ENCODE measurements around the gene PLA2G4D. TPM values are rescaled to one million over a fixed set of nuclear protein-coding genes. Genes with fewer than 3 reads are reported as not detected.

Gene PLA2G4D
- total RNA-seq, 2 donors from 2014 or later: 0.09 TPM; not detected in 1

DNA sequence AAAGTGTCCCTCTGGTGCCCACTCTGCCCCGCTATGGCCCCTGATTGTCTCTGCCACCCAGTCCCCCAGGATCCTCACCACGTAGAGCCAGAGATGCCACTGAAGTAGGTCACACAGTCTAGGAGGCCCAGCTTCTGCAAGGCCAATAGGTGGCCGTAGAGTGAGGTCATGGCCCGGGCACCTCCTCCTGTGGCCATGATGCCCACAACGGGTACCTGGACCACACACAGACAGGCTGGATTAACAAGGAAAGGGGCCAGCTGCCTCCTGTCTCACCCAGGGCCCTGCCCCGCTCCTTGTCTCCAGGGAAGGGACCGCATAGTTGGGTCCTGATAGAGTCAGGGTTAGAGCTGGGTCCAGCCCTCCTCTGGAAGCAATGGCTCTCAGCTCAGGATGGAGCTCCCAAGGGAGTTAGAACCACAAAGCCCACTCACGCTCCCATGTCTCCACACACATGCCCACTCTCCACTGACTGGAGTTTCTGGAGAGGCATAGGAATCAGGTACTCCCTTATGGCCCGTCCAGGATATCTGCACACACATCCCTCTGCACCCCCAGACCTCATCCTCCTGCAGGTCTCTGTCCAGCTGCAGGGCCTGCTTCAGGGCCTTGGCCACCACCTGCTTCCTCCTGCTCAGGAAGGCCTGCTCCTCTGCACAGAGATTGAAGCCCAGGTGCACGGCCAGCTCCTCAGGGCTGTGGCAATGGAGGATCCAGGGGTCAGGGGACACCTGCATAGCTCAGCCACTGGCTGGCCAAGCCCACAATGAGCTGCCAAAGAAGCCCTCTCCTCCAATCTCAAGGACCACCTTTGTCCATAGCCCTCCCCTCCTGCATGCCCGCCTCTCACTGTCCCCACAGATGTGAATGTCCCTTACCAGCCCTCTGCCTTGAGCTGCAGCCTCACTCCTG lies 13.2 kb downstream of the PLA2G4D start:
- Mint-ChIP-seq H3K9me3 (no peaks in the 10 kb centered on the region), H3K27me3 (peaks cover 3% of the 10 kb centered on the region), H3K4me1 (no peaks in the 10 kb centered on the region), H3K27ac (no peak overlapping the region), H3K4me3 (no peak overlapping the region), H3K36me3 (ENCODE audit: low read depth) (no peaks in the 10 kb centered on the region)
- no peak for ATAC-seq (replicated peaks)

DNA sequence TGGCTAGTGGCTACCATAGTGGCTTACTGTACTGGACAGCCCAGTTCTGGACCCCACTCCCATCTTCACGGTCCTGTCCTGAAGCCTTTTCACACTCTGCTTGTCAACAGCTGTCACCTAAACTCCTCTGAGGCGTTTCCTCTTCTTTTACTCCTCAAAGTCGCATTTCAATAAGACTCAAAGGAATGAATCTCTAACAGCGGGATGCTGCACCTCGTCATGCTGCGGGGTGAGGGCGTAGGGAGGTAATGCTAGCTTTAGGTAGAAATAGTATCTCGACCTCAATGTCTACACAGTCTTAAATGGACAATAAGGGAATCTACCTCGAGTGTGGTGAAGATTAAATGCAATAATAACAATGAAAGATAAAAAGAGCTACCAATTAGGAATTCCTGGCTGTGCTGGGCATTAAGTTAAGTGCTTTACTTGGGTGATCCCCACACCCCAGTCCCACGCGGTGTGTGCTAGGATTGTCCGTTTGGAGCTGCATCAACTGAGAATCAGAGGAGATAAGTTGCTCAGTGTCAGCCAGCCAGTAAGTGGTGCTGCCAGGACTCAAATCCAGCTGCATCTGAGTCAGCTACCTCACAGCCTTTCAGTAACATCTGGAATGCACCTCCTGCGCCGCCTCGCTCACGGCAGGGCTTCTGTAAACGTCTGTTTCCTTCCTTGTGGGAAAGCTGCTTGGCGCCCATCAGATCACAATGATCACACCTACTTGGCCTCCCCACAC lies 14.0 kb downstream of the PLA2G4D start:
- no peak for ATAC-seq (replicated peaks)
- H3K4me3 Mint-ChIP-seq: no peak overlapping the region
- no peaks in the 10 kb centered on the region for H3K4me1 Mint-ChIP-seq
- no peaks in the 10 kb centered on the region for H3K36me3 Mint-ChIP-seq (ENCODE audit: low read depth)
- H3K9me3 Mint-ChIP-seq: no peaks in the 10 kb centered on the region
- H3K27me3 Mint-ChIP-seq: peaks cover 3% of the 10 kb centered on the region
- no peak overlapping the region for H3K27ac Mint-ChIP-seq

- Mint-ChIP-seq H3K4me1 (no peaks in the 10 kb centered on the region), H3K27me3 (peaks cover 3% of the 10 kb centered on the region), H3K36me3 (ENCODE audit: low read depth) (no peaks in the 10 kb centered on the region), H3K9me3 (no peaks in the 10 kb centered on the region), H3K27ac (no peak overlapping the region), H3K4me3 (no peak overlapping the region)
- no peak for ATAC-seq (replicated peaks)
These were observed 14.9 kb downstream of the PLA2G4D start for GRCh38 chr15:42079401-42079908.

GRCh38 chr15:42078903-42079302 lies 15.5 kb downstream of the PLA2G4D start:
- Mint-ChIP-seq H3K9me3 (no peaks in the 10 kb centered on the region), H3K27ac (no peak overlapping the region), H3K27me3 (peaks cover 3% of the 10 kb centered on the region), H3K4me3 (no peak overlapping the region), H3K36me3 (ENCODE audit: low read depth) (no peaks in the 10 kb centered on the region), H3K4me1 (no peaks in the 10 kb centered on the region)
- no peak for ATAC-seq (replicated peaks)

DNA sequence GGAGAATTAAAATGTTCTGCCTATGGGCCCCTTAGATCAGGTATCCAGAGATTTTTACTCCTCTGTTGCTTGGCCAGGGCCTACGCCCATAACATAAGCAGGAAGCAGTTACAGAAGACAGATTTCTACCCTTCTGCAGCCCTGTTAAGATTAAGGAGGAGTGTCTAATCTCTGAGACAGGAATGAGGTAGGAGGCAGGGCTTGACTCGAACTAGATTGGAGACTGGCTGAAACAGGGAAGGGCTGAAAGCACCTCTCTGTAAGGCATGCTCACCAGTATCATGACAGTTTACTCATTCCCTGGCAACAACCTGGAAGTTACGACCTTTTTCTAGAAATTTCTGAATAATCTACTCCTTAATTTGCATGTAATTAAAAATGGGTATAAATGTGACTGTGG lies 16.7 kb downstream of the PLA2G4D start:
- H3K27me3 Mint-ChIP-seq: peaks cover 5% of the 10 kb centered on the region
- H3K36me3 Mint-ChIP-seq (ENCODE audit: low read depth): no peaks in the 10 kb centered on the region
- no peak for ATAC-seq (replicated peaks)
- H3K4me3 Mint-ChIP-seq: no peak overlapping the region
- H3K9me3 Mint-ChIP-seq: no peaks in the 10 kb centered on the region
- H3K4me1 Mint-ChIP-seq: no peaks in the 10 kb centered on the region
- no peak overlapping the region for H3K27ac Mint-ChIP-seq

DNA sequence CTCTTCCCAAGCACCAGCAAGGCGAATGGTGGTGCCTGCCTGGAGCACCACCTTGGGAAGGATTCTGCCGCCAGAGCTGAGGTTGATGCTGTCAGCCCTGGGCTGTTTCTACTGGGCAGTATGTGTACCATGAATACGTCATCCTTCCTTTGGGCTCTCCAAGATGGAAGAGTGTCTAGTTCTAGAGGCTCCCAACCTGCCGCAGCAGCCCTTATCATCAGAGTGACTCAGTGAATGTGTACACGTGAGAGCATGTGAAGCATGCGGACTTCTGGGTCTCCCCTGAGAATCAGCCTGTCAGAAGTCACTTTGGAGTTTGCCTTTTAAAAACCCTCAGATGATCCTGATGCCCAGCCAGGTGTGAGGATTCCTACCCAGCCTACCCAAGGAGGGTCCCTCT lies 20.9 kb downstream of the PLA2G4D start:
- no peak for ATAC-seq (replicated peaks)
- Mint-ChIP-seq H3K27ac (no peak overlapping the region), H3K9me3 (no peaks in the 10 kb centered on the region), H3K4me1 (no peaks in the 10 kb centered on the region), H3K36me3 (ENCODE audit: low read depth) (no peaks in the 10 kb centered on the region), H3K27me3 (peaks cover 8% of the 10 kb centered on the region), H3K4me3 (no peak overlapping the region)

DNA sequence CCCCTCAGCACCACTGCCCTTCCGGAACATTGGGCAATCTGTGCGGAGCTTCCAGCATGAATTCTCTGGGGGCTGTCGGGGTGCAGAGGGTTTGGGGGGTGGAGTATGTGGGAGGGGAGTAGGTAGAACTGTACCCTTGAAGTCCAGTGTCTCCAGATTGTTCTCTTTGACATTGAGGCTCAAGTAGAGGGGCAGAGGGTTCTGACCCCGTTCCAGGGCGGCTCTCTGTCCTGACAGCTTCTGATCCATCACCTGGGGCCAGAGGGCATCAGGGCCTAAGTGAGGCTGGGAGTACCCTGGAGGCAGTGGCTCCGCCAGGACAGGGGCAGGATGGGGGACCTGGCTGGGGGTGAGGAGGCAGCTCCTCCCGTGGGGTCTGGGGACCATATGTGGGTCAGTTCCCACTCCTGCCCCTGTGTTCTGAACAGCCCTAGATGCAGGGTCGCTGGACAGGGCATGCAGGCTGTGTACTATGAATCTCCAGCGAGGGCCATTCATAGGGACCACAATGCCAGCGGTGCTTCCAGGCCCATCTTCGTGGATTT lies 22.1 kb downstream of the PLA2G4D start:
- H3K36me3 Mint-ChIP-seq (ENCODE audit: low read depth): no peaks in the 10 kb centered on the region
- peaks cover 11% of the 10 kb centered on the region for H3K27me3 Mint-ChIP-seq
- no peaks in the 10 kb centered on the region for H3K4me1 Mint-ChIP-seq
- H3K4me3 Mint-ChIP-seq: no peak overlapping the region
- ATAC-seq (replicated peaks): no peak
- no peak overlapping the region for H3K27ac Mint-ChIP-seq
- H3K9me3 Mint-ChIP-seq: no peaks in the 10 kb centered on the region

DNA sequence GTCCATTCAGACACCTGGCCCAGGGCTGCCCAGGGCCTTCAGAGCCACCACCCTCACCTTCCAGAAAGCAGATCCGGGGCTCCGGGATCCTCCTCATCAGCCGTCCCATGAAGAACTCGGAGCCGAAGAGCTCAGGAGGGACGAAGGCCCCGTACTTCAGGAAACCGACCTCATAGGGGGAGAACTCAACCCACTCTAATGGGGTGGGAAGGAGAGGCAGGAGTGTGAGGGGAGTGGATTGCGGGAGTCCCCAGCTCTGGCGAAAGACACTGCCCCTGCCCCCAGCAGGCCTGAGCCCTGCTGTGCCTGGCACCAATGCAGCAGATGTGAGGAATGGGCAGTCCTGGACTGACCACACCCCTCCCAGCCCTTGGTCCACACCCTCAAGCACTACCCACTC lies 22.6 kb downstream of the PLA2G4D start:
- H3K27me3 Mint-ChIP-seq: peaks cover 13% of the 10 kb centered on the region
- no peaks in the 10 kb centered on the region for H3K9me3 Mint-ChIP-seq
- H3K36me3 Mint-ChIP-seq (ENCODE audit: low read depth): no peaks in the 10 kb centered on the region
- ATAC-seq (replicated peaks): no peak
- H3K27ac Mint-ChIP-seq: no peak overlapping the region
- no peaks in the 10 kb centered on the region for H3K4me1 Mint-ChIP-seq
- no peak overlapping the region for H3K4me3 Mint-ChIP-seq

- no peak for ATAC-seq (replicated peaks)
- no peak overlapping the region for H3K27ac Mint-ChIP-seq
- H3K9me3 Mint-ChIP-seq: no peaks in the 10 kb centered on the region
- H3K4me3 Mint-ChIP-seq: no peak overlapping the region
- no peaks in the 10 kb centered on the region for H3K4me1 Mint-ChIP-seq
- H3K27me3 Mint-ChIP-seq: peaks cover 21% of the 10 kb centered on the region
- H3K36me3 Mint-ChIP-seq (ENCODE audit: low read depth): no peaks in the 10 kb centered on the region
These were observed 23.4 kb downstream of the PLA2G4D start for GRCh38 chr15:42070976-42071350.

GRCh38 chr15:42070279-42070975 lies 23.9 kb downstream of the PLA2G4D start:
- Mint-ChIP-seq H3K36me3 (ENCODE audit: low read depth) (no peaks in the 10 kb centered on the region), H3K4me1 (no peaks in the 10 kb centered on the region), H3K27ac (no peak overlapping the region), H3K4me3 (no peak overlapping the region), H3K27me3 (peaks cover 21% of the 10 kb centered on the region), H3K9me3 (no peaks in the 10 kb centered on the region)
- no peak for ATAC-seq (replicated peaks)

DNA sequence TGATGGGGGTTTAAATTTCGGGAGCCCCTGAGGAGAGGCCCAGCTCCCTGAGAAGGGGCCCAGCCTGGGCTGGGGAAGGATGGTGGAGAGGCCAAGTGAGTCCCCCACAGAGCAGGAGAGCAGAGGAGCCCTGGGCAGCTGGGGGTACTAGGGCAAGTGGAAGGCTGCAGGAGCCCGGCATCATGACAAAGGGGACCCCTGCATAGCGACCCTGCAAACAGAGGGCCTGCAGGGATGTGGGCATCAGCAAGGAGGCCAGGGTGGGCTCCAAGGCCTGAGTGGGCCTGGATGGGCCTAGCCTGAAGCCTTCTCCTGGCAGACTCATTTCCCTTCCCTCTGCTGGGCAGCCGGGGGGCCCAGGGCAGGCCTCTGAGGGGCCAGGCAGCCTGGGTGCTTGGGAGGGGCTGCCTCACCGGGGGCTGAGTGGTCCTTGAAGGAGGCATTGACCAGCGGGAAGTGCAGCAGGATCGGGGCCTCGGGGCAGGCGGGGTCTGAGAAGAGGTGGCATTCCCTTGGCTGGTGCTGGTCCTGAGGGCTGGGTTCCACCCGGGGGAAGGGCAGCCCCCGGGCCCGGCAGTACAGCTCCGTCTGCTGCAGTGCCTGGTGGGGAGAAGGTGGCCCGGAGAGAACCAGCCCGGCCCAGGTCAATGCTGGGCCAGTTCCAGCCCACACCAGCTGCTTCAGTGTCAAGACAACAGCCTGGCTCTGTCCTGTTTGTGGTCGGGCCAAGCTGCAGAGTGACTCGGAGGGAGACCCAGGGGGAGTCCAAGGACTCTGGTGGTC lies 24.7 kb downstream of the PLA2G4D start:
- no peak overlapping the region for H3K4me3 Mint-ChIP-seq
- H3K4me1 Mint-ChIP-seq: no peaks in the 10 kb centered on the region
- H3K27ac Mint-ChIP-seq: no peak overlapping the region
- H3K27me3 Mint-ChIP-seq: peaks cover 21% of the 10 kb centered on the region
- no peaks in the 10 kb centered on the region for H3K9me3 Mint-ChIP-seq
- H3K36me3 Mint-ChIP-seq (ENCODE audit: low read depth): no peaks in the 10 kb centered on the region
- no peak for ATAC-seq (replicated peaks)

DNA sequence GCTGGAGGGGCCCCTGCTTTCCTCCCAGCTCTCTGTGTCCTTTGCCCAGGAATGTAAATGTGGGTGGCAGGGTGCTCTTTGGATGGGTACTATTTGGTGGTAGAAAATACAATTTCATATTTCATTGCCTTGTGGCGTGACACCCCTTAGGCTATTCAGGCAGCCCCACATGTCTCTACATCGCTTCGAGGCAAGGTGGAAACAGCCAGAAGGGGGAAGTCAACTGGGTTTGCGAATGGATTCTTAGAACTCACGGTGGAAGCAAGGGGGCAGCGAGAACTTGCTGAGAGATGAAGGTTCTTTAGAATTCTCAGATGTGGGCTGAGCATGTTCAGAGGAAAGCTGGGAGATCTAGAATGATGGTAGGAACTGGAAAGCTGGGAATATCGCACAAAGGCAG lies 25.3 kb downstream of the PLA2G4D start:
- Mint-ChIP-seq H3K9me3 (no peaks in the 10 kb centered on the region), H3K4me3 (no peak overlapping the region), H3K36me3 (ENCODE audit: low read depth) (no peaks in the 10 kb centered on the region), H3K4me1 (no peaks in the 10 kb centered on the region), H3K27me3 (peaks cover 21% of the 10 kb centered on the region), H3K27ac (no peak overlapping the region)
- no peak for ATAC-seq (replicated peaks)

- ATAC-seq (replicated peaks): no peak
- Mint-ChIP-seq H3K4me3 (no peak overlapping the region), H3K27me3 (peaks cover 23% of the 10 kb centered on the region), H3K27ac (no peak overlapping the region), H3K4me1 (no peaks in the 10 kb centered on the region), H3K36me3 (ENCODE audit: low read depth) (no peaks in the 10 kb centered on the region), H3K9me3 (no peaks in the 10 kb centered on the region)
These were observed 25.8 kb downstream of the PLA2G4D start for GRCh38 chr15:42068601-42069000.

Data from activated T-helper 17 cell treated with anti-CD3 and anti-CD28 coated beads, Interleukin-2, amount 50 U/mL, for 72 hours (primary cell).